ENCODE measurements around the gene ARRB1. TPM values are rescaled to one million over a fixed set of nuclear protein-coding genes. Genes with fewer than 3 reads are reported as not detected.

ARRB1 gene
- total and polyA plus RNA-seq, 9 of the 15 experiments (the other 6 are each of a cell fraction or from before 2014, with no cell fraction given): 6.6 to 45.4 (median 28.5) TPM

GRCh38 chr11:75239531-75240290, 111.8 kb downstream of the ARRB1 start:
- TF ChIP-seq SAP30 (IDR thresholded peaks at IDR 0.05; ENCODE audit: borderline replicate concordance, insufficient read depth, low read depth, low read length, poor library complexity, severe bottlenecking): no peak
- no peak for TF ChIP-seq CEBPB (tag; IDR thresholded peaks at IDR 0.05)
- TF ChIP-seq GABPB1 (CRISPR knock-in tag; IDR thresholded peaks at IDR 0.05): no peak
- TF ChIP-seq U2AF1 (optimal IDR thresholded peaks at IDR 0.05; ENCODE audit: low read depth, low read length): no peak
- TF ChIP-seq CUX1 (CRISPR knock-in tag; IDR thresholded peaks at IDR 0.05): no peak
- no peak for TF ChIP-seq BMI1 (IDR thresholded peaks at IDR 0.05; ENCODE audit: low read length)
- no peak for TF ChIP-seq ZNF584 (CRISPR knock-in tag; IDR thresholded peaks at IDR 0.05; ENCODE audit: low read depth)
- TF ChIP-seq ZNF384 (IDR thresholded peaks at IDR 0.05; ENCODE audit: low read depth, low read length): no peak
- TF ChIP-seq ID3 (CRISPR knock-in tag; IDR thresholded peaks at IDR 0.05): no peak
- no peak for TF ChIP-seq ID3 (tag; IDR thresholded peaks at IDR 0.05)
- TF ChIP-seq ZBTB17 (CRISPR knock-in tag; IDR thresholded peaks at IDR 0.05): no peak
- no peak for TF ChIP-seq ILF3 (IDR thresholded peaks at IDR 0.05; ENCODE audit: borderline replicate concordance)
- TF ChIP-seq PREB (CRISPR knock-in tag; IDR thresholded peaks at IDR 0.05): no peak
- no peak for TF ChIP-seq RBM14 (IDR thresholded peaks at IDR 0.05; ENCODE audit: borderline replicate concordance, insufficient read depth, low read depth, low read length)
- Histone ChIP-seq H3K9me3 (replicated peaks; ENCODE audit: control insufficient read depth, insufficient read depth, low read depth, low read length) (no peaks in the 10 kb centered on the region), H3K27me3 (ENCODE audit: control insufficient read depth in 2 of 2, insufficient read depth in 2 of 2, low read length in 2 of 2) (peaks cover 24 to 56% of the 10 kb centered on the region in 2 experiments), H3K9ac (ENCODE audit: insufficient read depth in 1 of 2, low read depth in 2 of 2, low read length in 2 of 2) (no peak overlapping the region), H3K79me2 (ENCODE audit: control insufficient read depth, insufficient read depth, low read length) (no peaks in the 10 kb centered on the region), H2AFZ (ENCODE audit: low read depth, low read length) (no peak overlapping the region), H4K20me1 (replicated peaks; ENCODE audit: control insufficient read depth, insufficient read depth, low read length) (peaks cover 25% of the 10 kb centered on the region), H3K4me2 (ENCODE audit: insufficient read depth, low read length) (no peak overlapping the region), H3K27ac (ENCODE audit: extremely low read depth, low read depth, low read length) (no peak overlapping the region), H3K9me1 (ENCODE audit: control insufficient read depth, insufficient read depth, low read length) (peaks cover 4% of the 10 kb centered on the region), H3K36me3 (ENCODE audit: control insufficient read depth, insufficient read depth, low read length) (no peaks in the 10 kb centered on the region), H3K4me3 (no peak overlapping the region), H3K4me1 (replicated peaks in 1 of 2; ENCODE audit: control insufficient read depth in 2 of 2, insufficient read depth in 2 of 2, low read length in 2 of 2) (peaks cover 3 to 23% of the 10 kb centered on the region in 2 experiments; a peak in 4 of 5 replicates)
- DNase-seq (ENCODE audit: extremely low read depth in 1 of 4, low spot score in 3 of 4): no peak
- ATAC-seq: no peak
- intact Hi-C loops (cut with micrococcal nuclease): loop anchor here (10.0 kb wide), 1 partner anchor 535 kb away; no protein-coding TSS in a partner anchor
- in situ Hi-C loops (cut with MboI): no loop called here
- no peak for FAIRE-seq
- POLR2A ChIA-PET: interaction anchor here (0.7 to 1.3 kb wide), 3 partner anchors 19 to 32 kb away, joined by 3 to 5 read pairs (median 3); no protein-coding TSS in a partner anchor
- WGBS (ENCODE audit: insufficient coverage, low coverage, missing lambda C conversion rate): 6% methylated on average over 9 of the region's 10 CpGs
- CTCF ChIA-PET (ENCODE audit: low intra/inter-chr PET ratio): interaction anchor here (0.6 to 0.7 kb wide), 2 partner anchors 217 to 619 kb away, joined by 3 to 4 read pairs; no protein-coding TSS in a partner anchor
- TSS peak; percentile 30 for BruUV-seq (replicated peaks)
